Measurements from ENCODE around the gene KDM2A.
A peak's percentile ranks its signal among the peaks of the same experiment; 100 is the strongest.

The KDM2A gene

GRCh38 chr11:67262731-67263675 lies 143.9 kb downstream of the KDM2A start:
- peak; percentile 83 for DNase-seq

- DNase-seq, result no peak
These were observed 145.2 kb downstream of the KDM2A start for GRCh38 chr11:67264260-67264659.

GRCh38 chr11:67264877-67265632 lies 146.0 kb downstream of the KDM2A start:
- DNase-seq, result no peak

- peak; percentile 83 for DNase-seq
These were observed 146.8 kb downstream of the KDM2A start for GRCh38 chr11:67265633-67266448.

GRCh38 chr11:67266449-67267187 lies 147.6 kb downstream of the KDM2A start, which contains the start of gene GRK2:
GRK2 (plus strand) TSS chr11:67266473; CDS start chr11:67266700, 227 bp downstream.
- peak; percentile 59 for DNase-seq

- peak; percentile 59 for DNase-seq
These were observed 148.4 kb downstream of the KDM2A start for GRCh38 chr11:67267188-67268080.

GRCh38 chr11:67268081-67268961 lies 149.3 kb downstream of the KDM2A start:
- DNase-seq, result peak; percentile 75

GRCh38 chr11:67268962-67269268 lies 149.9 kb downstream of the KDM2A start:
- no peak for DNase-seq

GRCh38 chr11:67269401-67270255 lies 150.6 kb downstream of the KDM2A start:
- DNase-seq, result no peak

GRCh38 chr11:67270256-67271204 lies 151.5 kb downstream of the KDM2A start:
- peak; percentile 56 for DNase-seq

GRCh38 chr11:67271205-67271540 lies 152.1 kb downstream of the KDM2A start:
- DNase-seq, result no peak

- DNase-seq, result peak; percentile 65
These were observed 152.7 kb downstream of the KDM2A start for GRCh38 chr11:67271541-67272284.

GRCh38 chr11:67272327-67273259 lies 153.5 kb downstream of the KDM2A start:
- DNase-seq, result peak; percentile 50

GRCh38 chr11:67273260-67273990 lies 154.4 kb downstream of the KDM2A start:
- no peak for DNase-seq
